Embryonic facial prominence (tissue), 1 donor: Measurements from ENCODE around the gene MLANA.

Experiments used
- DNase-seq: peaks from one replicate; pipeline ENCODE4 v3.0.0-alpha.2; 2016; ENCODE audit errors: extremely low spot score

Gene MLANA, protein sequence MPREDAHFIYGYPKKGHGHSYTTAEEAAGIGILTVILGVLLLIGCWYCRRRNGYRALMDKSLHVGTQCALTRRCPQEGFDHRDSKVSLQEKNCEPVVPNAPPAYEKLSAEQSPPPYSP

DNA sequence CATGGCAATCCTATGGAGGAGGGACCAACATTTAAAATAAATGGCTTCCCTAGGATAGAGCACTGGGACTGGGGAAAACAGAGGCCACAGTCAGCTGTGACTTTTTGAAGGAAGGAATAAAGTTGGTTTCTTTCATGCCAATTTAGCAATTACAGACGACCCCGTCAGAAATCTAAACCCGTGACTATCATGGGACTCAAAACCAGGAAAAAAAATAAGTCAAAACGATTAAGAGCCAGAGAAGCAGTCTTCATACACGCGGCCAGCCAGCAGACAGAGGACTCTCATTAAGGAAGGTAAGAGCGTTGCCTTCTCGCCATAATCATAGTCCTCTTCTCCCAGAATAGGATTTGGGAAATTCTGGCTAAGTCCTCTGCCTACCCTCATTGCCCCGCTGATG is at the start of gene MLANA:
MLANA (plus strand) TSS at position 249 of the 400 bp plus-strand sequence. CDS start 1,586 bp downstream, outside the sequence.
- no peak for DNase-seq

DNA sequence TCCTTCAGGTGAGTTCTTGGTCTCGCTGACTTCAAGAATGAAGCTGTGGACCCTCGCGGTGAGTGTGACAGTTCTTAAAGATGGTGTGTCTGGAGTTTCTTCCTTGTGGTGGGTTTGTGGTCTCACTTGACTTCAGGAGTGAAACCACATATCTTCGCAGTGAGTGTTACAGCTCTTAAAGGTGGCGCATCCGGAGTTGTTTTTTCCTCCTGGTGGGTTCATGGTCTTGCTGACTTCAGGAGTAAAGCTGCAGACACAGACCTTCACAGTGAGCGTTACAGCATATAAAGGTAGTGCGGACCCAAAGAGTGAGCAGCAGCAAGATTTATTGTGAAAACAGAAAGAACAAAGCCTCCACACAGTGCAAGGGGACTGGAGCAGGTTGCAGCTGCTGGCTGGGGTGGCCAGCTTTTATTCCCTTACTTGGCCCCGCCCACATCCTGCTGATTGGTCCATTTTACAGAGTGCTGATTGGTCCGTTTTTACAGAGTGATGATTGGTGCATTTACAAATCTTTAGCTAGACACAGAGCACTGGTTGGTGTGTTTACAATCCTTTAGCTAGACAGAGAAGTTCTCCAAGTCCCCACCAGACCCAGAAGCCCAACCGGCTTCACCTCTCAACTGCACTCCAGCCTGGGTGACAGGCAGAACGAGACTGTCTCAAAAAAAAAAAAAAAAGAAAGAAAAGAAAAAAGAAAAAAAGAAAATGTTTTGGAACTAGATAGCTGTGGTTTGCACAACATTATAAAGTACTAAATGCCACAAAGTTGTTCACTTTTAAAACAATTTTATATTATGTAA is 48.7 kb upstream of the MLANA start:
- DNase-seq: no peak

DNA sequence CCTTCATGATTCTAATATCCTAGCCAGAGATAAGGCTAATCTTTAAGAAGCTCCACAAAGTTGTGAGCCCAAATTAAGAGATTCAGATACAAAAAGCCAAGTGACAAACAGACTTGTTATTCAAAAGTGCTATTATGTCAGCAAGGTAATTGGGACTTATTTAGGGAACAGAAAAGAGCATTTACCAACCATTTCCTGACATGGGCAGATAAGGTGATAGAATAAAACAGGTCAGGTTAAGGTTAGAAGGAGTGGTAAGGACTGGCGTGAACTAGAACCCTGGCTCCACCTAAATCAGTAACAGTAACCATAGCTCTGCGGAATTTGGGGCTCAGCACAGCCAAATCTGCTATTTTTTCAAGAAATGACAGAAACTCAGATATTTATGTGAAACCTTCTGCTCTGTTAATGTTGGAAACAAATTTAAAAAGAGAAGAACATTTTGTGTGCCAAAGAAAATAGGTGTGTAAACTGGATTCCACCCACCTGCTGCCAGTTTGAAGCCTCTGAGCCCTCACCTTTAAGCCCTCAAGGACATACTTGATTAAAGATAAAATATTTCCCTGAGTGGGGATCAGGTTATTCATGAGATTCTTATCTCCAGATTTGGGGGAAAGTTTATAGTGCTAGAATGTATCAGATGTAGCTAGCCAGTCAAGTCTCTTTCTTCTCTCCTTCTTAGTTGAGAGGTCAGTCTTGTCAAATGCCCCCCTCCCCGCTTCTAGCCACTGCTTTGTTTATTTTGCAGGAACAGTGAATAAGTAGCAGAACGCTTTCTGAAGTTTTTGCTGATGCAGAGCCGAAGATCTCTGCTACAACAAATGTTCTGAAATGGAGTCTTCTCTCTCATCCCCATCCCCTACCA is 47.5 kb upstream of the MLANA start:
- DNase-seq: no peak

DNA sequence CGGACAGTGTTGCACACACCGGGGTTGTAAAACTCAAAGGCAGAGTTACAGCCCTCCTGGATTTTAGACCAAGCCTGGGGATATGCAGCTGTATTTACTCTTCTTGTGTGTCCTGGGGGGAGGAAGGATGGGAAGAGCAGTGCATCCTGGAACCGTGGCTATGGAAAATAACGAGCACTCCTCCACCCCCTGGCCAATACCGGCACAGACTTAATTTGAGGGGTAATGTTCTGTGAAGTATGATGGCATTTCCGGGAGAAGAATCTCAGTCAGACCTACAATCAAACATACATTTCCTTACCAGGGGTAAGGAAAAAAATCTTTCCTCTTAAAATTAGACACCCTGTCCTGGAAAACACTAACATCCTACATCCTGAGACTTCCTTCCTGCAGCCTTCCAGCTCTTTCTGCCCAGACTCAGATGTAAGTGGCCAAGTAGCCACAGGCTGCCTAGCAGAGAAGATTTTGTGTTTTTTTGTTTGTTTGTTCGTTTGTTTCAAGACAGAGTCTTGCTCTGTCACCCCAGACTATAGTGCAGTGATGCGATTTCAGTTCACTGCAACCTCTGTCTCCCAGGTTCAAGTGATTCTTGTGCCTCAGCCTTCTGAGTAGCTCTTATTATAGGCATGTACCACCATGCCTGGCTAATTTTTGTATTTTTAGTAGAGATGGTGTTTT is 46.8 kb upstream of the MLANA start:
- DNase-seq: no peak

DNA sequence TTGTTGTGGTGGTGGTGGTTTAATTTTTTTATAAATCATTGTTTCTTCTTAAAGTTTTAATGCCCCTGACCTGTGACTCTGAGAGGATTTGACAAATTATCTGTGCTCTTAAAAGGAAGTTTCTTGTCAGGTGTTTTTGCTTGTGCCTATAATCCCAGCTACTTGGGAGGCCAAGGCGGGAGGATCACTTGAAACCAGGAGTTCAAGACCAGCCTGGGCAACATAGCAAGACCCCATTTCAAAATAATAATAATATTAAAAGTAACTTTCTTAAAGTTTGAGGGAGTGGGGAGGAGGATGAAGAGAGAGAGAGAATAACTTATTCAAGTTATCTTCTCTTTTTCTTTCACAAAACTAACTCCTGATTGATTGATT is 45.5 kb upstream of the MLANA start:
- DNase-seq: no peak

DNA sequence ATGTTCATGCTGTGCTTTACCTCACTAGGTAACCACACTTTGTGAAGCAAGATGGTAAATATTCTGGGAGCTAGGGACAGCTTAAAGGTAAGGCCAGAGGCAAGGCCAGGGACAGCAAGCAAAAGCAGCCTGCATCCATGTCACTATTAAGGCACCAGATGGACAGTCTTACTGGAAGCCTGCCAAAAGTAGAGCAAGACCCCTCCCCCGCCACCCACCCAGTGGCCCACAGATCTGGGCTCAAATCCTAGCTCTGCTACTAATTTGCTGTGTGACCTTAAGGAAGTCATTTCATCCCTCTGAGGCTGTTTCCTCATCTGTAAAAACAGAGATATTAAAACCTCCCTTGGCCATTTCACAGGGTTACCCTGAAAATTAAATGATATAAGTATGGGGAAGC is 44.6 kb upstream of the MLANA start:
- DNase-seq: no peak

DNA sequence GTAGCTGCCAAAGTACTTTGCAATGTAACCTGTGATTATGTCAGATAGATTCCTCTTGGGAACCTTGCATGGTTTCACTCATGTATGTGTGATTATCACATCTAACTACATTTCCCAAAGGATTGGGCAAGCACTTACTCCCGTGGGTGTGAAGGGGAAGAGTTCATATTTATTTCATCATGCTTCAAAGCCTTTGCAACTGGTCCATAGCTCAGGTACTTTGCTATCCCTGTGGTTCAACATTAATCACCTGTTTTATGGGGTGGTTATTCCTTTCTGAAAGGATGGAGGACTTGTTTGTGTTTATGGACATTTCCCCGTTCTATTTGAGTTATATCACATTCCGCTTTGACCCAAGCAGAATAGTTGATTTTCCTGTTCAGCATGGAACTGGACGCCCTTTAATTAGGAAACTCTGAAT is 44.2 kb upstream of the MLANA start:
- no peak for DNase-seq

DNA sequence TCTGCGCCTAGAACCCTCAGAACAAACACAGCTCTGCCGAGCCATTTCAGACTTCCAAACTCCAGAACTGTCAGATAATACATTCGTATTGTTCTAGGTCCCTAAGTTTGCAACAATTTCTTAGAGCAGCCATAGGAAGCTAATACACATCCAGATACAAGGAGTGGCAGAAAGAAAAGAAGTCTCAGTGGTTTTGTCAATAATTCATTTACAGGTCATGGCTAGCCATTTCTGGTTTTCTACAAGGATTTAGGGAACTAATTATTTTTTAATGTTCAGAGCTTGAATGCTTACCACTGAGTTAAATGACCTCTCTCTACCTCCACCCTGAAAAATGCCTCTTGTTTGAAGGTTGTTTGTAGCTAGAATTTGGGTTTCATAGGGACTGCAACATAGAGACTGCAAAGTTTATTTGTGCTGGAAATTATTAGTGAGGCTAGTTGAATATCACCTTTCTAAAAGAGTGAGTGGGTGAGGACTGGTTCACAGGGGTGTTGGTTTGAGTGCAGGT is 42.3 kb upstream of the MLANA start:
- DNase-seq: no peak

DNA sequence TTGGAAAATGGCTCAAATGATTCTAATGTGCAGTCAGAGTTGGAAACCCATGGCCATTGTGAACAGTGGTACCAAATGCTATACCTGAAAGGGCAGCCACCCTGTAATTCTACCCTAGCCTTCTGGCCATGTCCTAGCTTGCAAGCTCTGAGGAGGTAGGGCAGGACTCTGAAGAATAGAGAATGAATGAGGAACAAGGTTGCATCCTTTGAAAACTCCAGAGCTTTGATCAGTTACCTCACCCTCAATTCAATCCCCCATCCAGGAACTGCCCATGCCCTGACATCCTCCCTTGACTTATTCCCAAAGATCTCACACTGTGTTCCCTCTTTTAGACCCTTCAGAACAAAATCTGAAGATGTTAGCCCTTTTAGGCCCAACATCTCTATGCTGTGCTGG is 40.0 kb upstream of the MLANA start:
- DNase-seq: no peak

DNA sequence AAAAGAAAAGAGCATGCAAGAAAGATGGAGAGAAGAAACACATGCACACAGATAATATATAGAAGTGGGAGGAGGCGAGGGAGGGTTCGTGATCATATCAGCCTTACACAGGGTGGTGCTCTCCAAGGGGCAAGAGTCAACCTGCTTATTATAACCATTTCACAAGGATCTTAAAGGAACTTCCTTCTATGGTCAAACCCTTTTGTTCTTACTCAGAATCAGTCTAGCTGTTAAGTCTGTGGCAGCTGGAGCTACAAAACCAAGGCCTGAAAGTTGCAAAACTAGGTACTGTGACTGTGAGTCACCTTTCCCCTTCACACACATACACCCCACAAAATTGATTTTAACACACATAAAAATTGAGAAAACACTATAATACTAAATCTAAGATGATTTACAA is 39.2 kb upstream of the MLANA start:
- DNase-seq: no peak

DNA sequence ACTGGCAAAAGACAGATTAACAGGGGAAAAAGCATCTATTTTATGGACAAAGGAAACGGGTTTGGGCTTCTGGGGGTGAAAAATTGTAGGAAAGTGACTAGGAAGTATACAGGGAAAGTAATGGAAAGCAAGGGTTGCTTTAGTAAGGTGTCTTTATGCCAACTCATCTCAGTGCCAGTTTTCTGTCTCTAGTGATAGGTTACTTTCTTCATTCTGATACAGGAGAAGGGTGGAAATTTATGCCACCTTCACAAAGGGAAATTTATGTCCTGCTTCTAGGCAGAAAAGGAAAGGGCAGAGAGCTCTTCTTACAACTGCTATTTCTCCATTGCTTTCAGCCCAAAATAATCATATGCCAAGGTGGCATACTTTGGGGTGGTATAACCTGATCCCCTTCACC is 37.7 kb upstream of the MLANA start:
- DNase-seq: no peak

DNA sequence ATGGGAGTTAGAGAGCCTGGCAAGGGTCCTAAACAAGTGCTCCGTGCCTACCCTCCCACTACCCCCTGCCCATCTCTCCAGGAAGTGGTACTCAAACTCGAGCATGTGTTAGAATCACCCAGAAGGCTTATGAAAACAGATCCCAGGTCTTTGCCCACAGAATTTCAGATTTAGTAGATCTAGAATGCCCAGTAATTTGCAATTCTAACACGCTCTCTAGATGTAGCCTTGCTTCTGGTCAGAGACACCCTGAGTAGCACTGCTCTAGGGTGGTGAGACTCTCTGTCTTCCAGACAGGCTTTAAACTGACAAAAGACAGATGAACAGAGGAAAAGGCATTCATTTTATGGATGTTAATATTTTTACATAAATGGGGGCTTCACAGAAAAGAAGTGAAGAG is 37.1 kb upstream of the MLANA start:
- DNase-seq: no peak

DNA sequence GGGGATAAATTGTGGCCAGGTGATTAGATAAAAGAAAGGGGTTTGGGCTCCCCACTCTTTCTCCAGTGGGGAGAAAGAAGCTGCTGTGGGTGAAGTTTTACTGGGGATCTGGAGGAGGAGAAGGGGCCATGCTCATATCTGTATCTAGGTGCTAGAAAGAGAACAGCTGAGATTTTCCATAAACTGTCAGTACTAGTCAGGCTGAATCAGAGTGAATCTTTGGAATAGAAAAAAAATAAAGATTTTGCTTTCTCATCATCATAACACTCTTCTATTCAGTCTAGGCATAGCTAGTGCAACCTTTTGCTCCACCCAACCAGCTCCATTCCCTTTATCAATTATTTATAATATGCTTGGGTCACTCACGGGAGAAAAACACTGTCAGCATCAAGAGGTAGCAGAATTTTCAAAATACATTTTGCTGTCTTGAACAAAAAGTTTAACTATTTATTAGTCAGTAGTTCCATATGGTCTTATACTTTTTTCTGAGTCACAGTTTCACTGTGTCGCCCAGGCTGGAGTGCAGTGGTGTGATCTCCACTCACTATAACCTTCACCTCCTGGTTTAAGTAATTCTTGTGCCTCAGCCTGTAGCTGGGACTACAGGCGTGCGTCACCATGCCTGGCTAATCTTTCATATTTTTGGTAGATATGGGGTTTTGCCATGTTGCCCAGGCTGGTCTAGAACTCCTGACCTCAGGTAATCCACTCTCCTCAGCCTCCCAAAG is 36.5 kb upstream of the MLANA start:
- no peak for DNase-seq

DNA sequence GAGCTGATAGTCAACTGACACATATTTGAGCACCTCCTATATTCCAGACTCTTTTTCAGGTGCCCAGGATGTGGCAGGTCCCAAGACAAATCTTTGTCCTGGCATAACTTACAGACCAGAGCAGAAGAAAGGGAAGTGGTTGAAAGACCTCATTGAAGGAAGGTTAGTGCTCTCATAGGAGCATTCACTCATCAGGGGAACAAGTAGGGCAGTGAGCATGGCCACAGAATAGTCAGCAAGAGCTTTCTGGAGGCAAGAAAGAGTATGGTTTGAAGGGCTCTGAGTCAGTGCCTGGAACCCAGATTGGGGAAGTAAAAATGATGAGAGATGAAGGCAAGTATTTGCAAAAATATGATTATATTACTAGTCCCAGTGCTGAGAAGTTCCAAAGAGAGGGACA is 32.8 kb upstream of the MLANA start:
- DNase-seq: no peak

DNA sequence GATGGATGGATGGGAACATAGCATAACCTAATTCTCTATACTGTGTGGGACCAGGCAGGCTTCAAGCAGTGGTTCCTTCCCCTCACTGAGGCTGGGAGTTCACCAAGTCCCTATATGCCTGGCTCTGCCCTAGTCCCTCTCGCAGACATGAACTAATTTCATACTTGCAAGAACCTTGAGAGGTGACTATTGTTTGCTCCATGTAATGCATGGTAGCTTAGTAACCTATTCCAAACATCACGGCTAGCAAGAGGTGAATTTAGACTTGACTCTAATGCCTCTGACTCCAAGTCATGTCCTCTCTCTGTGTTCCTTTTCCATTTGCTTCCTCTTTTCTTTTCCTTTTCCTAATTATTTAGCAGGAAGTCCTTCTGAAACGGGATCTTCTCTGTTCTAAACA is 31.9 kb upstream of the MLANA start:
- DNase-seq: no peak

DNA sequence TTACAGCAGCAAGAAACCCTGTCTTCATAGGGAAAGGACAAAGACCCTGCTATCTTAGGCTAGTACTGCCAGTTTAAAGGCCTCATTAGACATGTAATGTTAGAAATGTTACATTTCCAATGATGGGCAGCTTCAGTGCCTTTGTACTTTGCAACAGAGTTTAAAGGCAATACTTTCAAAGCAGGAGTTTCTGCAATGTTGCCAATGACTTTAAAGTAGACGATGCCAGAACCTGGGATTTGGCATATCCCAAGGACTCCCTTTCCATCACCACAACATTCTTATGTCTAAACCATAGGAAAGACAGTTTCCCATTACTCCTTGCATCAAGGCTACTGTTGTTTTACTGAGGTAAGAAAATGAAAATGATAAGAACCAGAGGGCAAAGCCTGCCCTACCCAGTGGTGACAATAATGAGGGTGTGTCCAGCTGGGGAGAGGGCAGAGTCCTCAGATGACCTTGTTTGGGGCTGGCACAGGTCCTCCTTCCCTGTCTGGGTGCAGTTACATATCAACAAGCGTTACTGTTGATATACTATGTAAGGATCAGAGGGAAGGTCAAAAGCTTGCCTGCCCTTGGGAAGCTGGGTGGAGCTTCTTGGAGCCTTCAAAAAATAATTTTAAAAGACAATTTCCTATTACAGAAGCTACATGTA is 27.5 kb upstream of the MLANA start:
- no peak for DNase-seq

DNA sequence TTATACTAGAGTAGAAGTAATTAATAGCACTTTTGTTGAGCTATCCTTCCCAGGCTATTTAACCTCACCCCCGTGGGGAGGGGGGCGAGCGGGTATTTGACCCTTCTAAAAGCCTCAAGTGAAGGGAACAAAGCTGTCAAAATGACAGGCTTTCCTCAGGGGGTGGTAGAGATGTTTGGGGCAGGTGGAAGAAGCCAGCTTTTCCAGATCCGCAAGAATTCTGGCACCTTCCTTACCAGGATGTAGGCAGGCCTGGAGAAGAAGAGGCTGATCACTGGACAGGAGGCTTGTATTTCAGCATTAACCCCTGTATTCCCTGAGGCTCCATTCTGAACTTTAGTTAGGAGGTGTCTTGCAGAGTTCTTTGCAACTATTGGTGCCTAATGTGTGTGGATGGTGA is 26.2 kb upstream of the MLANA start:
- no peak for DNase-seq

DNA sequence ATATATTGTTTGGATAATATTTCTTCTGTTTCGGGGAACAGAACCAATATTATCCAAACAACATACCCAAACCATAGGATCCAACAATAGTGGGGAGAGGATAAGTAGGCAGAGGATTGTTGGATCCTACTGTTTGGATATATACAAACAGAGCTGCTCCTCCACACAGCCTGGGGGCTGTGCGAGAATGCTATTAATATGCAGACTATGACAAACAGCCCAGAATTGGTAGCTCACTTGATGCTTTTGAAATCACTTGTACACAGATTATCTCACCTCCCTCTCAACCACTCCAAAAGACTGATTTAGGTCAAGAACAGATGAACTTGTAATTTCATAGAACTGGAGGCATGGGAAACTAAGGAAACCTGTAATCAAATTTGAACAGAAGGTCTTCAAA is 24.4 kb upstream of the MLANA start:
- DNase-seq: no peak

DNA sequence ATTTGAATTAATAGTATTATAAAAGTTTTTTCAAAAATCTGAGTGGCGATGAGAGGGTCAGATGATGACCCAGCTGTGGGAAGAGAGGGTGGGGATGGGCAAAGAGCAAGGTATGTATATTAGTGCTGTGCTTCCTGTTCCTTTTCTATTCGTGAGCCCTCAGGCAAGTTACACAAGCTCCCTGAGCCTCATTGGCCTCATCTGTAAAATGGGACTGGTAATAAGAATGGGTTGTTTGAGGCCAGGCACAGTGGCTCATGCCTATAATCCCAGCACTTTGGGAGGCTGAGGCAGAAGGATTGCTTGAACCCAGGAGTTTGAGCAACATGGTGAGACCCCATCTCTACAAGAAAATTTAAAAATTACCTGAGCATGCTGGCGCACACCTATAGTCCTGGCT is 24.0 kb upstream of the MLANA start:
- DNase-seq: no peak

DNA sequence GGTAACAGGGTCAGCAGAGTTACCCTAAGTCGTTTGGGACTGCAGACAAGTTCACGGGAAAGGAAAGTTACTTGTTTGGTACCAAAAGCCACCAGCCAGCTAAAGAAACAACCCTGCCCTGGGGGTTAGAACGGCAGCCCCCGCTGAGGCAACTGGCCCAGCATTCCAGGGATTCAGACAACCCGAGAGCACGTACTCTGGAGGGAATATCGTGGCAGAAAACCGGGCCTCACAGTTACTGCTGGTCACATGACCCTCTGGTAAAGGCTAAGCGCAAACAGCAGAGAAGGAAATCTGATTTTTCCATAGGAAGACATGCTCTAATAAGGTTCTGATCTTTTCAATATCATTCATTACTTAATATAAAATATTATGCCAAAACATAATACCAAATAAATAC is 22.5 kb upstream of the MLANA start:
- DNase-seq: no peak
